ENCODE results near the gene COL6A5.

DNA sequence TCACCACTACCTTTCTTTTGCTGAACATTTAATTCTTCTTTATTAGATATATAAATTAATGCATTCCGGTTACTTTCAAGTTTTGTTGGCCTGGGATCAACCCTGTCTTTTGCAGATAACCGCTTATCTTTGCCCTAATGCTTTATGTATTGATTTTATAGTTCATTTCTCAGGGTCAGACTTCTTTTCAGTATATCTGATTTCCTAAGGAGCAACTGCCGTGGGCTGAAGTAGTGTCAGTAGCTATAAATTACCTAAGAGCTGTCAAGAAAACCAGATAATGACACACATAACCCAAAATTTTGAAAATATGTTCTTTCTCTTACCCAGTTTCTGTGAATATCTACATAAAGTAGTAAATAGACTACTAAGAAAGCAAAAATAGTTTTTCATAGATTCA is 38.0 kb downstream of the COL6A5 start:
- TF ChIP-seq, protein P1, sequence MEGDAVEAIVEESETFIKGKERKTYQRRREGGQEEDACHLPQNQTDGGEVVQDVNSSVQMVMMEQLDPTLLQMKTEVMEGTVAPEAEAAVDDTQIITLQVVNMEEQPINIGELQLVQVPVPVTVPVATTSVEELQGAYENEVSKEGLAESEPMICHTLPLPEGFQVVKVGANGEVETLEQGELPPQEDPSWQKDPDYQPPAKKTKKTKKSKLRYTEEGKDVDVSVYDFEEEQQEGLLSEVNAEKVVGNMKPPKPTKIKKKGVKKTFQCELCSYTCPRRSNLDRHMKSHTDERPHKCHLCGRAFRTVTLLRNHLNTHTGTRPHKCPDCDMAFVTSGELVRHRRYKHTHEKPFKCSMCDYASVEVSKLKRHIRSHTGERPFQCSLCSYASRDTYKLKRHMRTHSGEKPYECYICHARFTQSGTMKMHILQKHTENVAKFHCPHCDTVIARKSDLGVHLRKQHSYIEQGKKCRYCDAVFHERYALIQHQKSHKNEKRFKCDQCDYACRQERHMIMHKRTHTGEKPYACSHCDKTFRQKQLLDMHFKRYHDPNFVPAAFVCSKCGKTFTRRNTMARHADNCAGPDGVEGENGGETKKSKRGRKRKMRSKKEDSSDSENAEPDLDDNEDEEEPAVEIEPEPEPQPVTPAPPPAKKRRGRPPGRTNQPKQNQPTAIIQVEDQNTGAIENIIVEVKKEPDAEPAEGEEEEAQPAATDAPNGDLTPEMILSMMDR (IDR thresholded peaks at IDR 0.05; ENCODE audit: insufficient read depth, low read length): no peak
- TF ChIP-seq POLR2AphosphoS5 (IDR thresholded peaks at IDR 0.05; ENCODE audit: low read depth) (no peak), SPI1 (IDR thresholded peaks at IDR 0.05; ENCODE audit: borderline replicate concordance, low read depth) (no peak)
